Esophagus muscularis mucosa (tissue), 4 donors: ENCODE measurements around the gene FTL. TPM values are rescaled to one million over a fixed set of nuclear protein-coding genes. Genes with fewer than 3 reads are reported as not detected.

ENCODE experiments used
- DNase-seq: peaks from one replicate; pipeline ENCODE4 v3.0.0-alpha.2; 2017; ENCODE audit errors: extremely low spot score
- H3K27ac ChIP-seq, 4 donors: fragments of 200-600 bp; sonication (generic); replicated peaks in 1 of 4; 1 replicate in 3 of 4; 2 replicates in 1 of 4; pipeline ENCODE4 v1.5.1; 2016 to 2019; ENCODE audit warnings: mild to moderate bottlenecking in 1 of 4
- H3K27me3 ChIP-seq, 4 donors: fragments of 200-600 bp; sonication (generic); one replicate each; pipeline versions ENCODE4 v1.5.1 to v1.6.0; 2016 to 2019
- H3K36me3 ChIP-seq, 4 donors: fragments of 200-600 bp; sonication (generic); one replicate each; pipeline ENCODE4 v1.5.1; 2016 to 2019
- H3K4me1 ChIP-seq, 4 donors: fragments of 200-600 bp; sonication (generic); one replicate each; pipeline ENCODE4 v1.5.1; 2016 to 2019
- H3K4me3 ChIP-seq, 4 donors: fragments of 200-600 bp; sonication (generic); 1 replicate in 2 of 4; 2 replicates in 2 of 4; pipeline ENCODE4 v1.5.1; 2016 to 2019; ENCODE audit warnings: mild to moderate bottlenecking in 4 of 4, moderate library complexity in 1 of 4
- H3K9me3 ChIP-seq, 4 donors: fragments of 200-600 bp; sonication (generic); 1 replicate in 3 of 4; 2 replicates in 1 of 4; pipeline ENCODE4 v1.5.1; 2016 to 2019
- CTCF ChIP-seq, 3 experiments: fragments of 200-600 bp in 2 of 3; fragments of 450-650 bp in 1 of 3; sonication (generic) in 2 of 3; IDR thresholded peaks; one replicate each; pipeline ENCODE4 v1.5.1; 2017 to 2019; ENCODE audit warnings: antibody characterized with exemption in 3 of 3, mild to moderate bottlenecking in 2 of 3, moderate library complexity in 1 of 3
- EP300 ChIP-seq: sonication (generic); formaldehyde crosslinking; IDR thresholded peaks from one replicate; pipeline ENCODE4 v1.6.1; 2017; ENCODE audit warnings: antibody characterized with exemption
- POLR2A ChIP-seq: fragments of 450-650 bp; IDR thresholded peaks from one replicate; pipeline ENCODE4 v1.6.1; 2017; ENCODE audit warnings: antibody characterized with exemption, moderate library complexity, mild to moderate bottlenecking, low read depth
- POLR2AphosphoS5 ChIP-seq, 2 donors: sonication (generic); formaldehyde crosslinking; IDR thresholded peaks; one replicate each; pipeline ENCODE4 v1.6.1; 2017; ENCODE audit warnings: antibody characterized with exemption in 2 of 2
- WGBS: methylation state at CpG from one replicate; pipeline ENCODE4 v1.1.5; 2018; 5-methylcytosine and 5-hydroxymethylcytosine counted together
- intact Hi-C: fragments of 100-400 bp; cut with DNase I; formaldehyde crosslinking; loops from one replicate; pipeline ENCODE4 v1.15.1; 2023
- total RNA-seq, 4 donors: library from RNA; depleted of rRNA; stranded (reverse); fragments of >200 nt; gene quantifications; one replicate each; pipeline versions ENCODE4 v1.1.0 to v1.2.1, GENCODE V29; 2016

The FTL gene
- total RNA-seq, 4 donors from 2014 or later = 3,246 to 4,339 (median 3,896) TPM

- no peaks in the 10 kb centered on the region for H3K9me3 ChIP-seq
- no peak for DNase-seq
- peaks cover 53 to 66% (median 62%) of the 10 kb centered on the region in 4 donors for H3K4me1 ChIP-seq
- peak overlapping the region; percentile 92 to 94 (median 93) for H3K27ac ChIP-seq
- TF ChIP-seq POLR2AphosphoS5 (IDR thresholded peaks at IDR 0.05) (no peak), CTCF (IDR thresholded peaks at IDR 0.05) (no peak), EP300 (no peak), POLR2A (no peak)
- intact Hi-C loops = loop anchor here (5.0 kb wide), 1 partner anchor 92 kb away; the partner anchor contains the start of gene PPP1R15A
- H3K36me3 ChIP-seq = peaks cover 13 to 42% (median 33%) of the 10 kb centered on the region in 4 donors
- H3K27me3 ChIP-seq = no peaks in the 10 kb centered on the region
- H3K4me3 ChIP-seq = peak overlapping the region; percentile 72 to 94 (median 76)
- WGBS = 37% methylated on average over 14 of the region's 19 CpGs
Observed at GRCh38 chr19:48964205-48965039, 687 bp upstream of the FTL start.

GRCh38 chr19:48965806-48966540 is 864 bp downstream of the FTL start:
- Histone ChIP-seq H3K4me3 (peak overlapping the region; percentile 72 to 94 (median 76)), H3K36me3 (peaks cover 13 to 56% (median 43%) of the 10 kb centered on the region in 4 donors), H3K27ac (peak overlapping the region; percentile 92 to 94 (median 93)), H3K4me1 (peaks cover 53 to 71% (median 67%) of the 10 kb centered on the region in 4 donors), H3K27me3 (no peaks in the 10 kb centered on the region), H3K9me3 (no peaks in the 10 kb centered on the region)
- WGBS = 21% methylated on average over 17 of the region's 36 CpGs
- peak; percentile 97 for DNase-seq
- intact Hi-C loops = loop anchor here (5.0 kb wide), 1 partner anchor 94 kb away; the partner anchor contains the start of gene PPP1R15A
- no peak for TF ChIP-seq CTCF (IDR thresholded peaks at IDR 0.05)
- peak in 1 of 2 donors; percentile 83 for TF ChIP-seq POLR2AphosphoS5 (IDR thresholded peaks at IDR 0.05)
- TF ChIP-seq EP300 = no peak
- no peak for TF ChIP-seq POLR2A

- no peaks in the 10 kb centered on the region for H3K27me3 ChIP-seq
- peak overlapping the region; percentile 92 to 94 (median 93) for H3K27ac ChIP-seq
- intact Hi-C loops = loop anchor here (5.0 kb wide), 1 partner anchor 94 kb away; the partner anchor contains the start of gene PPP1R15A
- DNase-seq = no peak
- peaks cover 13 to 61% (median 49%) of the 10 kb centered on the region in 4 donors for H3K36me3 ChIP-seq
- no peak for TF ChIP-seq POLR2AphosphoS5 (IDR thresholded peaks at IDR 0.05)
- no peak for TF ChIP-seq CTCF (IDR thresholded peaks at IDR 0.05)
- no peak for TF ChIP-seq EP300
- no peak for TF ChIP-seq POLR2A
- 83% methylated on average over 10 of the region's 10 CpGs for WGBS
- H3K9me3 ChIP-seq = no peaks in the 10 kb centered on the region
- H3K4me1 ChIP-seq = peaks cover 53 to 73% (median 69%) of the 10 kb centered on the region in 4 donors
- H3K4me3 ChIP-seq = peak overlapping the region; percentile 72 to 94 (median 76)
Observed at GRCh38 chr19:48966541-48967345, 1.6 kb downstream of the FTL start.

- TF ChIP-seq POLR2AphosphoS5 (IDR thresholded peaks at IDR 0.05) (peak in 1 of 2 donors; percentile 15), CTCF (IDR thresholded peaks at IDR 0.05) (no peak)
- H3K4me1 ChIP-seq = peaks cover 49 to 65% (median 61%) of the 10 kb centered on the region in 4 donors
- peak overlapping the region; percentile 92 to 94 (median 93) for H3K27ac ChIP-seq
- intact Hi-C loops = loop anchor here (5.0 kb wide), 1 partner anchor 95 kb away; the partner anchor contains the start of gene PPP1R15A
- peak overlapping the region; percentile 72 to 94 (median 76) for H3K4me3 ChIP-seq
- H3K36me3 ChIP-seq = peaks cover 16 to 69% (median 57%) of the 10 kb centered on the region in 4 donors
- DNase-seq = no peak
- H3K27me3 ChIP-seq = no peaks in the 10 kb centered on the region
- H3K9me3 ChIP-seq = no peaks in the 10 kb centered on the region
- 74% methylated on average over 14 of the region's 14 CpGs for WGBS
Observed at GRCh38 chr19:48967346-48968178, 2.5 kb downstream of the FTL start.
